GM21390 (cell line): ENCODE results near the gene CCNI2.

Source experiments
- ATAC-seq: cut with Tn5 transposase; IDR thresholded peaks from one replicate; pipeline ENCODE4 v1.9.1; 2021; ENCODE audit not compliant: unreplicated experiment

Gene CCNI2

GRCh38 chr5:132749506-132749905, 2.3 kb downstream of the CCNI2 start:
- ATAC-seq = no peak

DNA sequence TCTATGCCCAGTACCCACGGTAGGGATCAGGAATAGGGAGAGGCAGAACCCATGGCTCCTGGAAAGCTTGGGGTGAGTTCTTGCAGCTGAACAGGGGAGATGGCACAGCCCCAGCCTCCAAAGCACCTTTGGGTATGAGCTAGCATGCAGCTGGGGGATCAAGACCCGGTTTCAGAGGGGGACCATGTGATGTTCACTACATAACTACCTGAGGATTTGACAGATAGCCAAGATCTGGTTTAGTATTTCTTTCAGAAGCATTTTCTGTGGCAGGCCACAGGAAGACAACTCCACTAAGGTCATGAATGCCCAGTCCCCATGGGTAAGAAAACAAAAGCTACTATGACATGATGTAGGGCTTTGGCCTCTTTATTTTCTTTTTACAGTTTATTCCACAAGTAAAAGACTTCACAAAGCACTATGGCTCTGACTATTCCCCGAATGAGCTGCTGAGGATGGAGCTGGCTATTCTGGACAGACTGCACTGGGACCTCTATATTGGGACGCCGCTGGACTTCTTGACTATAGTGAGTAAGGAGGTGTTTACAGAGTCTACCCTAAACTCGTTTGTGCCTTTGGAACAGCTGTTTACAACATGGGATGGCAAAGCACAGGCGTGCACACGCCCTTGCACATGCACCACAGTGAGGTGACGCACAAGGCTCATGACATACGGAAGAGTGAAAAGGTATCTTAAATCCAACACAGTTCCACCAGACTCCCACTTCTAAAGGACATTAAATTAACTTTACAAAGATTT, 3.4 kb downstream of the CCNI2 start:
- peak; percentile 43 for ATAC-seq

GRCh38 chr5:132751444-132751843, 4.2 kb downstream of the CCNI2 start:
- ATAC-seq = peak; percentile 37

DNA sequence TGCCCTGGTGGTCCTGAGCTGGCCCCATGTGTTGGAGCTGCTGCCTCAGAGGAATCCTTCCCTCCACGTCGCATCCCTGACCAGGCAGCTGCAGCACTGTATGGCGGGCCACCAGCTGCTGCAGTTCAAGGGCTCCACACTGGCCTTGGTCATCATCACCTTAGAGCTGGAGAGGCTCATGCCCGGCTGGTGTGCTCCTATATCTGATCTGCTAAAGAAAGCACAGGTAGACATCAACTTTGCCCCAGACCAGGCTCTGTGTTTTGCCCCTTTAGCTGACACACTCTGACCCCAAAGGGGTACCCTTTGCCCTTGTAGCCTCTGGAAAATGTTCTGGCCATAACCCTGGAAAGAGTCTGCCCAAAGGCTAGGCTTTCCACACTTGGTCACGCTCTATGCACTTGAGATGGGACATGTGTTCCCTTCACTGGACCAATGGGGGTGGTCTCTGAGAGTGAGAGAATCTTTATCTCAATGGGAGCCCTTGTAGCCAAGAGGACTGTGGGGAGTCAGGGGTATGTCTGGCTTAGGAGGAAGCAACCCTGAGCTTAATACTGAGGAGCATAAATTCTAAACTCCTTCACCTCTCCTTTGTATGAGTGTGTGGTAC, 4.8 kb downstream of the CCNI2 start:
- no peak for ATAC-seq

- ATAC-seq = no peak
These were observed 5.4 kb downstream of the CCNI2 start for GRCh38 chr5:132752581-132753125.

- no peak for ATAC-seq
These were observed 6.1 kb downstream of the CCNI2 start for GRCh38 chr5:132753135-132753987.

DNA sequence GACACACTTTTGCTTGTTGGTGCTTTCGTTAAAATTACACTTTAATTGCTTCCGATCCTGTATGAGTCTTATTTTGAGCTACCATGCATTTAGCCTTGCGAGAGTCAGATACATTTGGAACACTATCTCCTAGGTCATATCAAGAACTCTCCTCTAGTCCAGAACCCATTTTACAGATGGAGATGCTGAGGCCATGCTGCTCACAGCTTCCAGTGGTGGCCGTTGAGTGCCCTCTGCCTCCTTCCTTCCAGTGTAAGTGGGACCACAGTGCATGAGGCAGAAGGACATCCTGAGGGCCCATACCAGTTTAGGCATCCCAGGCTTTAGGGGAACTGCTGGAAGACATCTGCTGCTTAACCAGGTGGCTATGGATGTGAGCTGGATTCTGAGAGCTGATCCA, 6.9 kb downstream of the CCNI2 start:
- no peak for ATAC-seq

- no peak for ATAC-seq
These were observed 7.7 kb downstream of the CCNI2 start for GRCh38 chr5:132754947-132755346.

DNA sequence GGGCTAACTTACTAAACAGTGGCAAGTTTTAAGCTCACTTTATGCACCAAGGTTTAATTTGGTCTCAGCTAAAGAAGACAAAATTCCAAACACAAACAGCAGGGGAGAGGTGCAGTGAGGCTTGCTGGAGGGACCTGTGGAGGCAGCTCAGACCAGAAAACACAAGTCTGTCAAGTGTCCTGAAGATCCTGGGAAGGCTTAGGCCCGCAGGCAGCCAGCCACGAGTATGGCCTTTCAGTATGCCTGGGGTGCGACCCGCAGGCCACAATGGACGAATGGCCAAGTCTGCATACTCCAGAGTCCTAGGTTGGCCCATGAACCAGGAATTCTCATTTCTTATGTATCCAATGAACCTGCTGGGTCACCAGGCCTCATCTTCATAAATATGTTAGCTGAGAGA, 9.3 kb downstream of the CCNI2 start:
- ATAC-seq = no peak

- ATAC-seq = no peak
These were observed 11.2 kb downstream of the CCNI2 start for GRCh38 chr5:132758451-132758850.

DNA sequence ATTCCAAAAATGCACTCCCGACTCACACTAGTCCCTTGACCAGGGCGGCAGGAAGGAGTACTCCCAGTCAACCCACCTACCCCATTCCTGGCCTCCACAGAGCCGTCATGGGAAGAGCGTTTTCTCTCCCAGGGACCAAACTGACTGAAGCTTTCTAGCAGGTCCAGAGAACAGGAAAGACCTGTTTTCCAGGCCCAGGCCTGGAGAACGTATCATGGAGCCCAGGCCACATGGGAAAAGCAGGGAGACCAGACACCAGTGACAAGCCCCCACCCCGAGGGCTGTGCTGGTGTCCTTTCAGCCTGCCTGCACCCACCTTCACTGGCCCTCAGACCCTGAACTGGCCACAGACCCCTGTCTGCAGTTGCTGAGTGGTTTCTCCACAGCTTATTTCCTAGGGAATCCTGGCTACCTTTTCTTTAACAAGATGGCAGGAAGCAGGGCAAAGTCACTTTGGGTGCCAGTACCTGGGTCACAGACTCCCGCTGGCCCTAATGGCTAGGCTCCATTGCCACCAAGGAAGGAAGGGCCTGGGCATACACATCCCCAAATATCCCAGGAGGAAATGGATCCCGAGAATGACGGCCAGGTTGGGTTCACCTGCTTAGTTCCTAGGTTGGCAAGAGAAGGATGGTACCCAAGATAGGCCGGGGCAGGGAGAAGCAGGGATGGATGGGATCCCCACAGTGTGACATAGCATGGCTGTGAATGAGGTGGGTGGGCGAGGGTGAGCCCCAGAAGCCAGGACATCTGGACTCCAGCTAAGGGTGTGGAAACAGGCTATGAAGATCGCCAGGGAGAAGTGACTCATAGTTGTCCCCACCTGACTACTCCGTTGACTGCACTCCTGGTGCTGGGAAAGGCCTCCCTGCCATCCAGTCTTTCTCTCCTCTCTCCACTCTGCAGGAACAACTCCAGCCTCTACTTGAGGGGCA, 12.2 kb downstream of the CCNI2 start:
- ATAC-seq = no peak

GRCh38 chr5:132760049-132760420, 12.8 kb downstream of the CCNI2 start:
- ATAC-seq = no peak

DNA sequence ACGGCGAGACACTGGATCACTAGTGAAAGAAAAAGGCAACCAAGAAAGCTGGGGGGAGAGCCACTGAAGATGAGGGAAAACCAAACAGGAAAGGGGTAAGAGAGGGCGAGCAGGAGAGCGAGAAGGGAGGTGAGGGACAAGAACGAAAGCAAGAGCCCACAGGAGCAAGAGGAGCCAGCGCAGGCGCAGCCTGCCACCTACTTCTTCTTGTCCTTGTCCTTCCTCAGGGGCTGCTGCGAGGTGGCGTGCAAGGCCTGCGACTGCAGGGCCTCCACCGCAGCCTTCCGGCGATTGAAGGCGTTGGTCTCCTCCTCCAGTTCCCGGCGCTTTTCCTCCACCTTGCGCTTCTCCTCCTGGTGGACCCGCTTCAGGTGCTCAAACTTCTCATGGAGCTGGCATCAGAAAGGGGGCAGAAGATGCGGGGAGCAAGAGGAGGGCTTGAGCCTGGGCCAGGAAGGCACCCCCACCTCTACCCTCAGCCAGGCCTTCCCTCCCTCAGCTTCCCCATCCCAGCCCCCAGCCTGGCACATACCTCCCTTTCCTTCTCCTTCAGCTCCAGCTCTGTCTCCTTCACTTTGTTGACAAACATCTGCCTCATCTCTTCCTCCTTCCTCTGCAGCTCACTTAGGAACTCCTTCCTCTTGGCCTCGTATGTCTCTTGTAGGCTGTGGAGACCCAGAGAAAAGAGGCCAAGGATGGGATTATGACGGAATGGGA, 13.5 kb downstream of the CCNI2 start:
- ATAC-seq = no peak

- no peak for ATAC-seq
These were observed 14.4 kb downstream of the CCNI2 start for GRCh38 chr5:132761321-132762240.

GRCh38 chr5:132762246-132763000, 15.2 kb downstream of the CCNI2 start:
- ATAC-seq = no peak

- no peak for ATAC-seq
These were observed 16.2 kb downstream of the CCNI2 start for GRCh38 chr5:132763181-132764036.

DNA sequence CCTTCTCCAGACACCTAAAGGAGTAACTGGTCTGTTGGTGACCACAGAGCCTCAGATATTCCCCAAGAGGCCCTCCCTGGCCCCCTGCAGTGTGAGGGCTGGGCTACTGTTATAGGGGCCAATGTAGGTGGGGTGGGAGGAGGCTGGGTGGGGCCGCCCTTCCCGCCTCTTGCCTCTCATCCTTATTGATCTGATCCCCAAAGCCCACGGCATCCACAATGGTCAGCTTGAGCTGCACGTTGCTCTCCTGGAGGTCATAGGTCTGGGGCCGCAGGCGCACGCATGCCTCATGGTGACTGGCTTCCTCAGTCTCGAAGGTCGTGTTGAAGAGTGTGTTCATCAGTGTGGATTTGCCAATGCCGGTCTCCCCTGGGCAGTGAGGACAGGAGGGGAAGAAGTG, 16.8 kb downstream of the CCNI2 start:
- ATAC-seq = no peak
